KOPT-K1 (cell line): ENCODE results near the gene SRP68.

Source experiments
- H3K27ac ChIP-seq: fragments of 200-600 bp; sonication (generic); 2 replicates; pipeline ENCODE4 v1.5.1; 2016; ENCODE audit warnings: antibody characterized with exemption, mild to moderate bottlenecking, low read depth, low read length; ENCODE audit not compliant: poor library complexity, severe bottlenecking
- H3K36me3 ChIP-seq: fragments of 200-600 bp; sonication (generic); 2 replicates; pipeline ENCODE4 v1.5.1; 2017; ENCODE audit warnings: antibody characterized with exemption, mild to moderate bottlenecking, low read length, moderate library complexity; ENCODE audit not compliant: insufficient read depth
- H3K9me3 ChIP-seq: fragments of 200-600 bp; sonication (generic); 2 replicates; pipeline ENCODE4 v1.5.1; 2017; ENCODE audit warnings: antibody characterized with exemption, low read length, mild to moderate bottlenecking; ENCODE audit not compliant: insufficient read depth, poor library complexity, severe bottlenecking

SRP68 gene

GRCh38 chr17:76009969-76010661 lies 62.2 kb downstream of the SRP68 start:
- H3K36me3 ChIP-seq = peaks cover 87% of the 10 kb centered on the region; the same call in 1 of the 2 replicates
- no peak overlapping the region for H3K27ac ChIP-seq
- H3K9me3 ChIP-seq = no peaks in the 10 kb centered on the region

DNA sequence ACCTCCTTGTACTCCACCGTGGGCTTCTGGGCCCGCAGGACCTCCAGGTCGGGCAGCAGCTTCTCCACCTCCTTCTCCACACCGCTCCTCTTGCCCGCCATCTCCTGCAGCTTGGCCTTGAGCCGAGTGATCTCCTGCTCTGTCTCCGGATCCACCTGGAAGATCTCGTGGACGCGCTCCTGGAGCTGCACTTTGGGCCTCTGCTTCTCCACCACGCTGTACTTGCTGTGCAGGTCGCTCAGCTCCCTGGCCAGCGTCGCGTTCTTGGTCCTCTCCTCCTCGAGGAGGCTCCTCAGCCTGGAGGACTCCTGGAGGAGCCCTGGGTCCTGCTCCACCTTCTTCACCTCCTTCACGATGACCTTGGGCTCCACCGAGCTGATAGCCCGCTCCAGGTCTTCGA lies 62.9 kb downstream of the SRP68 start:
- no peak overlapping the region for H3K27ac ChIP-seq
- H3K9me3 ChIP-seq = no peaks in the 10 kb centered on the region
- H3K36me3 ChIP-seq = peaks cover 87% of the 10 kb centered on the region; the same call in 1 of the 2 replicates

DNA sequence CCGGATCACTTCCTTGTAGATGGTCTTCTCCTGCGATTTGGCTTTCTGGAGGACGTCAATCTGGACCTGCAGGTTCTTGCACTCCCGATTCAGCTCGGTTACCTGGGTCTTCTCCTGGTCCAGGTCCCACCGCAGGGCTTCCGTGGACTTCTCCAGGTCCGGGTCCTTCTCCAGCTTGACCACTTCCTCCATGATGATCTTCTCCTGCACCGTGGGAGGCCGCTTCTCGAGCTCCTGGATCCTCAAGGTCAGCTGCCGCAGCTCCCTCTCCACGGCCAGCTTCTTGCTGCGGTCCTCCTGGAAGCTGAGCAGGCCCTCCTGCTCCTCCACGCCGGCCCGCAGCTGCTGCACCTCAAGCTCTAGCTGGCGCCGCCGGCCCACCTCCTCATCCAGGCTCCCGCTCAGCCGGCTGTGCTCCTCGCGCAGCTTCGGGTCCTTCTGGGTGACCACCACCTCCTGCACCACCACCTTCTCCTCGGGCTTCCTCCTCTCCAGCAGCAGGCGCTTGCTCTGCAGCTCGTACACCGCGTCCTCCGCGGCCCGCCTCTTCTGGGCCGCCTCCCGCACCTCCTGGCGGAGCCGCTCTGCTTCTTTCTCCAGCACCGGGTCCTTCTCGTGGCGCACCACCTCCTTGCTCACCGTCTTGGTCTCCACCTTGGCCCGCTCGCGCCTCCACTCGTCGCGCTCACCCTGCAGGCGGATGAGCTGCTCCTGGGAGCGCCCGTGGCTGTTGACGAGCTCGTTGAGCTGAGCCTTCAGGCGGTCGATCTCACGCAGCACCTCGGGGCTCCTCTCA lies 63.5 kb downstream of the SRP68 start:
- no peak overlapping the region for H3K27ac ChIP-seq
- H3K9me3 ChIP-seq = no peaks in the 10 kb centered on the region
- H3K36me3 ChIP-seq = peaks cover 89% of the 10 kb centered on the region; the same call in 1 of the 2 replicates

DNA sequence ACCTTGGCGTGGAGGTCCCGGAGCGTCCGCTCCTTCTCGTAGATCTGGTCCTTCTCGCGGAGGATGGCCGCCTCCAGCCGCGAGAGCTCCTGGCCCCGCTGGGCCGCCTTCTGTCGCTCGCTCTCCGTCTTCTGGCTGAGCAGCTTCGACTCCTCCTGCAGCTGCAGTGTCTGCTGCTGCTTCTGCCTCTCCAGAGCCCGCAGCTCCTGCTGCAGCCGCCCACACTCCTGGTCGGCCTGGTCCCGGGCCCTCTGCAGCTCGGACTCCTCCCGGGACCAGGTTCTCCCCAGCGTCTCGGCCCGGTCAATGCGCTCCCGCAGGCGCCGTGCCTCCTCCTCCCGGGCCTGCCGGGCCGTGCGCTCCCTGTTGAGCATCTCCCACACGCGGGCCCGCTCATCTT lies 64.1 kb downstream of the SRP68 start:
- Histone ChIP-seq H3K9me3 (no peaks in the 10 kb centered on the region), H3K36me3 (peaks cover 88% of the 10 kb centered on the region; the same call in 1 of the 2 replicates)

DNA sequence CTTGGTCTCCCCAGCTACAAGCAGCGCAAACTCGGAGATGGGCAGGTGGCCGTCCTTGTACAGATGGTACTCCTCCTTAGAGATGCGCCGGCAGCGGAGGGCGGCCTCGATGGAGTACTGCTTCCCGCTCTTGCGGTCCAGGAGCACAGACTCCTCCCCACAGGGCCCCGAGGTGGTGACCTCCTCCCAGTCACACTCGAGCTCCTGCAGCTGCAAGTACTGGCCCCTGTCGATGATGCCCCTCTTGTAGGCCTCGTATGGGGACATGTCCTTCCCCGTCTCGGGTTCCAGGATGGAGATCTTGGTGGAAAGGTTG lies 64.5 kb downstream of the SRP68 start:
- H3K27ac ChIP-seq = no peak overlapping the region
- no peaks in the 10 kb centered on the region for H3K9me3 ChIP-seq
- peaks cover 88% of the 10 kb centered on the region; the same call in 1 of the 2 replicates for H3K36me3 ChIP-seq

More for the DNA sequence above, 64.1 kb downstream of the SRP68 start:
- H3K27ac ChIP-seq = no peak overlapping the region

- no peak overlapping the region for H3K27ac ChIP-seq
- H3K36me3 ChIP-seq = peaks cover 91% of the 10 kb centered on the region; the same call in 1 of the 2 replicates
- H3K9me3 ChIP-seq = no peaks in the 10 kb centered on the region
Measured at GRCh38 chr17:76007131-76007849, 65.0 kb downstream of the SRP68 start.

DNA sequence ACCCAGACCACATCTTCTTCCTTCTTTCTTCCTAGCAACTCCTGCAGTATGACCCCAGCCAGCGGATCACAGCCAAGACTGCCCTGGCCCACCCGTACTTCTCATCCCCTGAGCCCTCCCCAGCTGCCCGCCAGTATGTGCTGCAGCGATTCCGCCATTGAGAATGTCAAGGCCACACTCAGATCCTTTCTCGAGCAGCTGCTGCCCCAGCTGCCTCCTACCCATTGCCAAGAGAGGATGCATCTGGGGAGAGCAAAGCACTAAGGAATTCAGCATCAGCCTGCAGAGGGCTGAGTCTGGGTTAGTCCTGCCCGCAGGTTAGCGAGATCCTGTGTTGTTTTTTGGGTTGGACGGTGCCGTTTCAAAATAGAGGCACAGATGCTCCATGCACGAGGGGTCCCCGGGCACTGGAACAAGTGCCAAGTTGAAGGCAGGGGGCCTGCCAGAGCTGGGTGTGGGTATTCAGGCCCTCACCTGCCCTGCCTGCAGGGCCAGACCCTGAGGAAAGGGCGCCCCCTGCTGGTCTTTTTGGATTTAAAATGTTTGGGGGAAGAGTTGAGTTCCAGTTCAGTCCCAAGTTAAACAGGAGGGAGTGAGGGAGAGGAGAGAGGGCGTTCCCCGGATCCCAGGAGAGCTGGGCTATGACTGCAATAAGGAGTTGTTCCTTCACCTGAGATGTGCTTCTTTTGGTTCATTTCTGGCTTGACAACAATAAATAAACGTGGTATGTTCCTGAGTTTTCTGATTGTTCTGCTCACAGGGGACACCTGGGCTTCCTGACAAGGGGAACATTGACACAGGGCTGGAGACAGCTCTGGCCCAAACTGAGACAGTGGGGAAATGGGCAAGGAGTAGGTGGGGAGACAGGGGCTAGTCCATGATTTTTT lies 66.8 kb downstream of the SRP68 start:
- H3K36me3 ChIP-seq = peaks cover 82% of the 10 kb centered on the region; the same call in 1 of the 2 replicates
- no peaks in the 10 kb centered on the region for H3K9me3 ChIP-seq
- peak overlapping the region; percentile 32 for H3K27ac ChIP-seq

DNA sequence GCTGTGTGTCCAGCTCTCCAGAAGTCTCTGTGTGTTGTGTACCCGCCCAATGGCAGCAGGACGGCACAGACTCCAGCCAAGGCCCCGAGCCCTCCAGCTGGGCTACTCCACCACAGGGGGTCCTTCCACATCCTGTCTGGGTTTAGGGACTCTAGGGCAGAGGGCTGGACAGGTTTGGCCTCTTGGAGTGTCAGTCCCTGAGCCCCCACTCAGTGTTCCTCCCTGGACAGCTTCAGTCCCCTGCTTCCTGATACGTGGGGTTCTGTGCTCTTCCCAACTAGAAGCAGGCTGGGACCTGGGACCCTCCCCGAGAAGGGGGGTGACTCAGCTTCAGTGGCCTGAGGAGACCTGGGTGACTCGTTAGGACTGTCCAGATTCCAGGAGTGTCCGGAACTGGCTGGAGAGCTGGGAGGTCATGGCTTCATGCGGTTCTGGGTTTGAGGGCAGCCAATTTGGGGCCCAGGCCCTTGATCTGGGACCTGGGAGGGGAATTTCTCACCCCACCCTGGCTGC lies 67.5 kb downstream of the SRP68 start:
- peaks cover 81% of the 10 kb centered on the region; the same call in 1 of the 2 replicates for H3K36me3 ChIP-seq
- peak overlapping the region; percentile 32 for H3K27ac ChIP-seq
- H3K9me3 ChIP-seq = no peaks in the 10 kb centered on the region

- peaks cover 72% of the 10 kb centered on the region; the same call in 1 of the 2 replicates for H3K36me3 ChIP-seq
Measured at GRCh38 chr17:76003915-76004314, 68.4 kb downstream of the SRP68 start.

DNA sequence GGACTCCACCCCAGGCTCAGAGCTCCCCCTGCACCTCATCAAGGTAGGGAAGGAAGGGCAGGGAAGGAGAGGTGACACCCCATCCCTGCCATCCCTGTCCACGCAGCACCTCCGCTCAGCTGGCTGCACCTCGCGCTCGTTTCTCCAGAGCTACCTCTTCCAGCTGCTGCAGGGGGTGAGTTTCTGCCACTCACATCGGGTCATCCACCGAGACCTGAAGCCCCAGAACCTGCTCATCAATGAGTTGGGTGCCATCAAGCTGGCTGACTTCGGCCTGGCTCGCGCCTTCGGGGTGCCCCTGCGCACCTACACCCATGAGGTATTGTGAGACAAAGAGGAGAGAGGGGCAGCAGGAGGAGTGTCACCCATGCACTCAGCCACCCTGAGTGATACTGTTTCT lies 70.2 kb downstream of the SRP68 start:
- Histone ChIP-seq H3K36me3 (peaks cover 54% of the 10 kb centered on the region; the same call in 1 of the 2 replicates), H3K27ac (no peak overlapping the region), H3K9me3 (no peaks in the 10 kb centered on the region)

More at GRCh38 chr17:76003915-76004314, 68.4 kb downstream of the SRP68 start:
- no peaks in the 10 kb centered on the region for H3K9me3 ChIP-seq
- no peak overlapping the region for H3K27ac ChIP-seq

- peaks cover 44% of the 10 kb centered on the region; the same call in 1 of the 2 replicates for H3K36me3 ChIP-seq
- H3K9me3 ChIP-seq = no peaks in the 10 kb centered on the region
- peak within 1 kb of the TSS; percentile 39 for H3K27ac ChIP-seq
Measured at GRCh38 chr17:76000755-76001521, 71.4 kb downstream of the SRP68 start, which contains the start of gene CDK3. Gene CDK3, plus strand, starts transcription at chr17:76000855. Its CDS starts 571 bp downstream, at chr17:76001426.

DNA sequence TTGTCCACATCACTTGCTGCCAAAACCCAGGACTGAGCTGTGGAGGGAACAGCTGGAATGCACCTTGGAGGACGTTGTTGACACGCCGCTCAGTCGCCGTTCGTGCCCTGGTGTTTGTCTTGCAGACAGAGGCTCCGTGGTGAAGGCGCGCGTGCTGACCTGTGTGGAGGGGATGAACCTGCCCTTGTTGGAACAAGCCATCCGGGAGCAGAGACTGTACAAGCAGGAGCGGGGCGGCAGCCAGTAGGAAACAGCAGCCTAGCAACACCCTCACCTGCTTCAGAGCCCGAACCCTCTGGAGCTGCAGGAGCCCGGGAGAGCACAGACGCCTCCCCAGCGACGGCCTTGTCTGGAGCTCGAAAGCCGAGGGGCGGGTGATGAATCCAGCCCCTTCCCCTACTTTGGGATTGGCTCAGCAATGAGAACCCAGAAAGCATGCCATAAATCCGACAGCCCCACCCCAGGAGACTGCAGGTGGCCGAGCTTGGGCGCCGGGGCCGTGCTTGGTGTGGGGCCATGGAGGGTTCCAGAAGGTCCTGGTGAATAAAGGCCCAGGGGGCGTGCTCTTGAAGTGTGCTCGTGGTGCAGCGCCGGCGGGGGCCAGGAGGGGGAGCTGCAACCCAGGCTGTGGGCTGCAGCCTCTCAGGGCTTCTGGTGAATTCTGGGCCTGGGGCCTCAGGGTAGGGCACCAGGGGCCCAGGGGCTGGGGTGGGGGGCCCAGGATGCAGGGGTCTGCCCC lies 72.1 kb downstream of the SRP68 start:
- peak overlapping the region; percentile 39 for H3K27ac ChIP-seq
- no peaks in the 10 kb centered on the region for H3K9me3 ChIP-seq
- peaks cover 47% of the 10 kb centered on the region; the same call in 1 of the 2 replicates for H3K36me3 ChIP-seq

DNA sequence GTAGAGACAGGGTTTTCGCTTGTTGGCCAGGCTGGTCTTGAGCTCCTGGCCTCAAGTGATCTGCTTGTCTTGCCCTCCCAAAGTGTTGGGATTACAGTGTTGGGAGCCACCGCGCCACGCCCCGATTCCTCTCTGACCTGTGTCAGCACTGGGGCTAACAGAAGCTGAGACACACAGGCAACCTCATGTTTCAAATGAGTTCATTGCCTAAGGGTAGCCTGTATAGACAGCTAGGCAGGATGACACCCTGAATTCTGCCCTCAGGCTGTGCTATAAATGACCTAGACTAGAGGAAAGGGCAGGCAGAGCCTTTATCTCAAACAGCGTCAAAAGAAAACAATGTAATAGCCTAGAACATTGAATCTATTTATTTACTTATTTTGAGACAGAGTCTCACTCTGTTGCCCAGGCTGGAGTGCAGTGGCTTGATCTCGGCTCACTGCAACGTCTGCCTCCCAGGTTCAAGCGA lies 74.0 kb downstream of the SRP68 start:
- H3K27ac ChIP-seq = no peak overlapping the region
- no peaks in the 10 kb centered on the region for H3K9me3 ChIP-seq
- H3K36me3 ChIP-seq = peaks cover 42% of the 10 kb centered on the region; the same call in 1 of the 2 replicates
